Keratinocyte (primary cell): ENCODE measurements around the gene ENO1. TPM values are rescaled to one million over a fixed set of nuclear protein-coding genes. Genes with fewer than 3 reads are reported as not detected.

ENCODE experiments used
- DNase-seq: peaks from one replicate; pipeline ENCODE4 v3.0.0-alpha.2; 2011; ENCODE audit warnings: low read depth, missing footprints, low spot score
- FAIRE-seq: peaks from 2 replicates; lab custom pipeline; 2011; peaks lifted over from hg19 to GRCh38; lab: Jason Lieb, UNC
- H2AFZ ChIP-seq: 2 replicates; pipeline ENCODE4 v1.6.0; 2012; ENCODE audit warnings: low read length, control low read depth, inconsistent platforms; ENCODE audit not compliant: control insufficient read depth
- H3K27ac ChIP-seq: 2 replicates; pipeline ENCODE4 v1.5.1; 2011; ENCODE audit warnings: low read length; ENCODE audit not compliant: control insufficient read depth, insufficient read depth
- H3K27me3 ChIP-seq: 3 replicates; pipeline ENCODE4 v1.6.0; 2011; ENCODE audit warnings: low read length; ENCODE audit not compliant: control insufficient read depth, insufficient read depth; ENCODE audit errors: extremely low read depth
- H3K36me3 ChIP-seq, 2 experiments: 2 replicates in 1 of 2; 3 replicates in 1 of 2; pipeline ENCODE4 v1.5.1; 2011; ENCODE audit warnings: low read length in 2 of 2, mild to moderate bottlenecking in 1 of 2; ENCODE audit not compliant: control insufficient read depth in 2 of 2, insufficient read depth in 2 of 2; ENCODE audit errors: extremely low read depth in 1 of 2
- H3K4me1 ChIP-seq: 3 replicates; pipeline ENCODE4 v1.5.1; 2011; ENCODE audit warnings: low read length; ENCODE audit not compliant: control insufficient read depth, insufficient read depth; ENCODE audit errors: extremely low read depth
- H3K4me2 ChIP-seq: 3 replicates; pipeline ENCODE4 v1.6.0; 2011; ENCODE audit warnings: low read depth, low read length; ENCODE audit not compliant: control insufficient read depth, insufficient read depth; ENCODE audit errors: extremely low read depth
- H3K4me3 ChIP-seq, 3 experiments: fragments of 200-600 bp in 1 of 3; sonication (generic) in 1 of 3; 2 replicates in 2 of 3; 3 replicates in 1 of 3; pipeline ENCODE4 v1.5.1; 2011 to 2016; ENCODE audit warnings: low read length in 3 of 3, mild to moderate bottlenecking in 3 of 3, control low read depth in 2 of 3, inconsistent platforms in 1 of 3, low read depth in 1 of 3, mixed read lengths in 1 of 3, mixed run types in 1 of 3, moderate library complexity in 1 of 3; ENCODE audit not compliant: control insufficient read depth in 2 of 3, insufficient read depth in 2 of 3; ENCODE audit errors: extremely low read depth in 1 of 3
- H3K79me2 ChIP-seq: 2 replicates; pipeline ENCODE4 v1.6.0; 2012; ENCODE audit warnings: low read length; ENCODE audit not compliant: control insufficient read depth, insufficient read depth
- H3K9ac ChIP-seq: 3 replicates; pipeline ENCODE4 v1.6.0; 2011; ENCODE audit warnings: low read length; ENCODE audit not compliant: control insufficient read depth, insufficient read depth; ENCODE audit errors: extremely low read depth
- H3K9me1 ChIP-seq: 3 replicates; pipeline ENCODE4 v1.6.0; 2011; ENCODE audit warnings: low read length; ENCODE audit not compliant: control insufficient read depth, insufficient read depth; ENCODE audit errors: extremely low read depth
- H3K9me3 ChIP-seq: 2 replicates; pipeline ENCODE4 v1.5.1; 2012; ENCODE audit warnings: low read depth, low read length; ENCODE audit not compliant: control insufficient read depth
- H4K20me1 ChIP-seq: 3 replicates; pipeline ENCODE4 v1.6.0; 2011; ENCODE audit warnings: low read length; ENCODE audit not compliant: control insufficient read depth, insufficient read depth; ENCODE audit errors: extremely low read depth
- EZH2 ChIP-seq: IDR thresholded peaks from one replicate; pipeline ENCODE4 v1.6.1; 2012; ENCODE audit warnings: inconsistent platforms, mild to moderate bottlenecking, low read length, moderate library complexity
- dilution Hi-C: fragments of 300-500 bp; cut with MboI; formaldehyde crosslinking; loops from one replicate; pipeline ENCODE4 v1.7.0; 2020; ENCODE audit warnings: low sequenced_read_pairs; ENCODE audit not compliant: extremely low pct_ligation_motif_present
- polyA plus RNA-seq, 5 experiments: library from polyadenylated mRNA; depleted of rRNA in 3 of 5; stranded (reverse) in 3 of 5; stranded (forward) in 1 of 5; unstranded in 1 of 5; fragments of >200 nt; gene quantifications; 1 replicate in 1 of 5; 2 replicates in 3 of 5; 3 replicates in 1 of 5; pipeline versions ENCODE4 v1.2.1 to v1.2.3, GENCODE V29; 2011 to 2012; ENCODE audit warnings: missing spikeins in 2 of 5, low read depth in 1 of 5, low replicate concordance in 1 of 5
- TF ChIP-seq, protein P1 (sequence below), 3 experiments: IDR thresholded peaks in 1 of 3; conservative IDR thresholded peaks in 1 of 3; optimal IDR thresholded peaks in 1 of 3; 2 replicates in 2 of 3; 3 replicates in 1 of 3; pipeline versions ENCODE3 to v1.5.1; 2011; ENCODE audit warnings: low read length in 3 of 3, mild to moderate bottlenecking in 3 of 3, moderate library complexity in 2 of 3, control low read depth in 1 of 3, inconsistent platforms in 1 of 3; ENCODE audit not compliant: insufficient read depth in 2 of 3; ENCODE audit errors: extremely low read depth in 1 of 3

Gene ENO1
- polyA plus RNA-seq, 1 donor (not counting 4 experiments of a cell fraction or from before 2014, with no cell fraction given) = 1,908 TPM

DNA sequence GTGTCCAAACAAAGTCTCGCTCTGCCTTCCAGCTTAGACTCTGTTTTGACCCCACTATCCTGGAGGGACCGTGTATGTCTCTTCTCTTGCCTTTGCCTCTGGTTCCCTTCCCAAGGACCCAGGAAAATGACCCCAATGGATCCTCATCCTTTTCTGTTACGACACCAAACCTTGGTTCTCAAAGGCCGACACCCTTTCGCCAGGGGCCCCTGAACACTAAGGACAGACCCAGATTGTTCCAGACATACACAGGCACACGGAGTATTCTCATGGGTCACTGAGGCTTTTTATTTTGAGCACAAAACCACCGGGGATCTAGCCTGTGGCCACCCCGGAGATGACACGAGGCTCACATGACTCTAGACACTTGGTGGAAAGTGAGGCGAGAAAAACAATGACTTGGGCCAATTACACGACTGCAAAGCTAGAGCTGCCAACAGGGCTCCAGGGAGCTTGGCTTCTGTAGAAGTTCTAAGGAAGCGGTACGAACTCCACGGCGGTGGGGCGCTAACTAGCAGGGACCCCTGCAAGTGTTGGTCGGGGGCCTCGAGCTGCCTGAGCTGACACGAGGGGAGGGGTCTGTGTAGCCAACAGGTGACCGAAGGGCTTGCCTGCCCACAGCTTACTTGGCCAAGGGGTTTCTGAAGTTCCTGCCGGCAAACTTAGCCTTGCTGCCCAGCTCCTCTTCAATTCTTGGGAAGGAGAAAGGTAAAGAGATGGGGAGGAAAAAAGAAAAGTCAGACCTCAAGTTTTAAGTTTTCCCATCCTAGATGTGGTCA is 17.6 kb downstream of the ENO1 start:
- Histone ChIP-seq H3K27ac (no peak overlapping the region), H3K4me3 (no peak overlapping the region), H3K27me3 (no peaks in the 10 kb centered on the region), H3K4me2 (no peak overlapping the region), H3K36me3 (peaks cover 51 to 70% of the 10 kb centered on the region in 2 experiments), H3K4me1 (no peaks in the 10 kb centered on the region), H3K9ac (no peak overlapping the region), H3K9me1 (no peaks in the 10 kb centered on the region), H3K9me3 (no peaks in the 10 kb centered on the region), H2AFZ (no peak overlapping the region), H4K20me1 (peaks cover 57% of the 10 kb centered on the region), H3K79me2 (peaks cover 17% of the 10 kb centered on the region)
- dilution Hi-C loops = no loop called here
- TF ChIP-seq EZH2 = no peak
- TF ChIP-seq, protein P1, sequence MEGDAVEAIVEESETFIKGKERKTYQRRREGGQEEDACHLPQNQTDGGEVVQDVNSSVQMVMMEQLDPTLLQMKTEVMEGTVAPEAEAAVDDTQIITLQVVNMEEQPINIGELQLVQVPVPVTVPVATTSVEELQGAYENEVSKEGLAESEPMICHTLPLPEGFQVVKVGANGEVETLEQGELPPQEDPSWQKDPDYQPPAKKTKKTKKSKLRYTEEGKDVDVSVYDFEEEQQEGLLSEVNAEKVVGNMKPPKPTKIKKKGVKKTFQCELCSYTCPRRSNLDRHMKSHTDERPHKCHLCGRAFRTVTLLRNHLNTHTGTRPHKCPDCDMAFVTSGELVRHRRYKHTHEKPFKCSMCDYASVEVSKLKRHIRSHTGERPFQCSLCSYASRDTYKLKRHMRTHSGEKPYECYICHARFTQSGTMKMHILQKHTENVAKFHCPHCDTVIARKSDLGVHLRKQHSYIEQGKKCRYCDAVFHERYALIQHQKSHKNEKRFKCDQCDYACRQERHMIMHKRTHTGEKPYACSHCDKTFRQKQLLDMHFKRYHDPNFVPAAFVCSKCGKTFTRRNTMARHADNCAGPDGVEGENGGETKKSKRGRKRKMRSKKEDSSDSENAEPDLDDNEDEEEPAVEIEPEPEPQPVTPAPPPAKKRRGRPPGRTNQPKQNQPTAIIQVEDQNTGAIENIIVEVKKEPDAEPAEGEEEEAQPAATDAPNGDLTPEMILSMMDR (optimal IDR thresholded peaks at IDR 0.05 in 1 of 3, IDR thresholded peaks at IDR 0.05 in 1 of 3, conservative IDR thresholded peaks at IDR 0.05 in 1 of 3; ENCODE audit: extremely low read depth in 1 of 3, insufficient read depth in 2 of 3, low read length in 3 of 3) = no peak
- FAIRE-seq = no peak
- DNase-seq = no peak

- Histone ChIP-seq H3K4me3 (no peak overlapping the region), H3K9me1 (no peaks in the 10 kb centered on the region), H2AFZ (no peak overlapping the region), H3K27ac (no peak overlapping the region), H3K9me3 (no peaks in the 10 kb centered on the region), H3K9ac (no peak overlapping the region), H3K36me3 (peaks cover 35 to 56% of the 10 kb centered on the region in 2 experiments), H3K4me1 (no peaks in the 10 kb centered on the region), H3K27me3 (no peaks in the 10 kb centered on the region), H3K79me2 (peaks cover 8% of the 10 kb centered on the region), H4K20me1 (peaks cover 44% of the 10 kb centered on the region), H3K4me2 (no peak overlapping the region)
- DNase-seq (no peak), FAIRE-seq (no peak)
- dilution Hi-C loops = no loop called here
- TF ChIP-seq, protein P1 (optimal IDR thresholded peaks at IDR 0.05 in 1 of 3, IDR thresholded peaks at IDR 0.05 in 1 of 3, conservative IDR thresholded peaks at IDR 0.05 in 1 of 3; ENCODE audit: extremely low read depth in 1 of 3, insufficient read depth in 2 of 3, low read length in 3 of 3) = peak; percentile 39 to 69 (median 50)
- TF ChIP-seq EZH2 = no peak
Measured at GRCh38 chr1:8858888-8859706, 19.4 kb downstream of the ENO1 start.
